HepG2 (cell line): ENCODE data around the gene KDM8. TPM values are rescaled to one million over a fixed set of nuclear protein-coding genes. Genes with fewer than 3 reads are reported as not detected.

ENCODE experiments used
- ATAC-seq: fragments of 200-7000 bp; cut with Tn5 transposase; 3 replicates; pipeline ENCODE4 v1.9.1; 2020; ENCODE audit warnings: mild to moderate bottlenecking, moderate library complexity
- BruUV-seq: library from RNA; stranded (reverse); fragments of 400-500 nt; replicated peaks from 2 replicates; lab custom pipeline; 2021; lab: Mats Ljungman, UMichigan
- CTCF ChIA-PET: fragments of 300-600 bp; formaldehyde crosslinking; extraction: SDS; loops from one replicate; lab custom pipeline; 2021; ENCODE audit warnings: low total read pairs, inconsistent platforms, low intra/inter-chr PET ratio; lab: Yijun Ruan, JAX
- POLR2A ChIA-PET: fragments of 350-600 bp; sonication (Branson Sonifier 250); formaldehyde crosslinking; loops from one replicate; lab custom pipeline; 2020; ENCODE audit warnings: antibody characterized with exemption, inconsistent platforms; lab: Yijun Ruan, JAX
- DNase-seq: peaks from one replicate; pipeline ENCODE4 v3.0.0-alpha.2; 2015; ENCODE audit warnings: low spot score
- FAIRE-seq: peaks from 3 replicates; lab custom pipeline; 2011; peaks lifted over from hg19 to GRCh38; lab: Jason Lieb, UNC
- H2AFZ ChIP-seq: one replicate; pipeline ENCODE4 v1.6.1; 2011; ENCODE audit warnings: low read length, inconsistent platforms
- H3K27ac ChIP-seq: fragments of 300-600 bp; 3 replicates; pipeline ENCODE4 v1.8.0; 2011; ENCODE audit warnings: mixed run types, mild to moderate bottlenecking, mixed read lengths, low read length, inconsistent platforms; ENCODE audit not compliant: insufficient read depth; ENCODE audit errors: extremely low read length
- H3K27me3 ChIP-seq, 2 experiments: fragments of 200-600 bp in 1 of 2; 2 replicates in 1 of 2; 3 replicates in 1 of 2; pipeline versions ENCODE4 v1.6.0 to v1.8.0; 2011; ENCODE audit warnings: low read length in 2 of 2, mild to moderate bottlenecking in 2 of 2, moderate library complexity in 2 of 2, inconsistent platforms in 1 of 2; ENCODE audit not compliant: insufficient read depth in 2 of 2, control insufficient read depth in 1 of 2
- H3K36me3 ChIP-seq, 2 experiments: fragments of 200-600 bp in 1 of 2; replicated peaks in 1 of 2; 2 replicates in 1 of 2; 3 replicates in 1 of 2; pipeline versions ENCODE4 v1.5.1 to v1.8.0; 2011; ENCODE audit warnings: low read length in 2 of 2, inconsistent platforms in 1 of 2; ENCODE audit not compliant: insufficient read depth in 2 of 2, control insufficient read depth in 1 of 2
- H3K4me1 ChIP-seq: 2 replicates; pipeline ENCODE4 v1.5.1; 2012; ENCODE audit warnings: low read length, inconsistent platforms; ENCODE audit not compliant: insufficient read depth
- H3K4me2 ChIP-seq: 2 replicates; pipeline ENCODE4 v1.6.0; 2011; ENCODE audit warnings: low read depth, low read length, inconsistent platforms
- H3K4me3 ChIP-seq, 3 experiments: fragments of 200-600 bp in 1 of 3; sonication (generic), shearing (Covaris generic) in 1 of 3; replicated peaks in 1 of 3; 2 replicates each; pipeline ENCODE4 v1.5.1; 2011 to 2016; ENCODE audit warnings: low read length in 3 of 3, inconsistent platforms in 2 of 3, low read depth in 2 of 3, mild to moderate bottlenecking in 2 of 3, control low read depth in 1 of 3, mixed read lengths in 1 of 3; ENCODE audit not compliant: insufficient read depth in 1 of 3
- H3K79me2 ChIP-seq: one replicate; pipeline ENCODE4 v1.6.1; 2011; ENCODE audit warnings: low read length, inconsistent platforms; ENCODE audit not compliant: insufficient read depth
- H3K9ac ChIP-seq: 2 replicates; pipeline ENCODE4 v1.6.0; 2011; ENCODE audit warnings: mild to moderate bottlenecking, low read depth, low read length, inconsistent platforms; ENCODE audit not compliant: insufficient read depth
- H3K9me3 ChIP-seq: 2 replicates; pipeline ENCODE4 v1.5.1; 2012; ENCODE audit warnings: mild to moderate bottlenecking, low read length
- H4K20me1 ChIP-seq: 2 replicates; pipeline ENCODE4 v1.6.0; 2011; ENCODE audit warnings: inconsistent platforms, mild to moderate bottlenecking, low read length, moderate library complexity; ENCODE audit not compliant: insufficient read depth
- JUND ChIP-seq: sonication (generic); formaldehyde crosslinking; IDR thresholded peaks from 2 replicates; pipeline ENCODE4 v1.8.0; 2022; ENCODE audit warnings: mild to moderate bottlenecking, missing genetic modification reagents
- MYC ChIP-seq: sonication (generic); formaldehyde crosslinking; IDR thresholded peaks from 2 replicates; pipeline ENCODE4 v1.9.0; 2021; ENCODE audit warnings: missing genetic modification reagents, borderline replicate concordance
- REST ChIP-seq, 2 experiments: IDR thresholded peaks; 2 replicates each; pipeline ENCODE4 v1.6.1; 2011 to 2012; ENCODE audit warnings: low read length in 2 of 2, borderline replicate concordance in 1 of 2, low read depth in 1 of 2, mild to moderate bottlenecking in 1 of 2, moderate library complexity in 1 of 2
- SIN3B ChIP-seq: fragments of 150-350 bp; IDR thresholded peaks from 2 replicates; pipeline ENCODE4 v1.6.1; 2014; ENCODE audit warnings: low read length
- SKIL ChIP-seq: sonication (generic); formaldehyde crosslinking; IDR thresholded peaks from 2 replicates; pipeline ENCODE4 v1.8.0; 2022; ENCODE audit warnings: missing genetic modification reagents, mild to moderate bottlenecking, moderate library complexity, borderline replicate concordance
- SNRNP70 ChIP-seq: fragments of 200-400 bp; formaldehyde crosslinking; IDR thresholded peaks from 2 replicates; pipeline ENCODE4 v1.6.1; 2017; ENCODE audit warnings: mild to moderate bottlenecking, low read depth, low read length, moderate library complexity
- ZFP36L1 ChIP-seq: sonication (generic); formaldehyde crosslinking; IDR thresholded peaks from 2 replicates; pipeline ENCODE4 v1.8.0; 2022; ENCODE audit warnings: mild to moderate bottlenecking, missing genetic modification reagents, moderate library complexity
- ZNF317 ChIP-seq: sonication (generic); formaldehyde crosslinking; IDR thresholded peaks from 2 replicates; pipeline ENCODE4 v1.5.0; 2020; ENCODE audit warnings: mild to moderate bottlenecking, missing genetic modification reagents
- ZSCAN9 ChIP-seq: IDR thresholded peaks from 2 replicates; pipeline ENCODE4 v1.6.1; 2016; ENCODE audit warnings: borderline replicate concordance
- WGBS: methylation state at CpG from one replicate; pipeline ENCODE4 v1.1.6; 2017; ENCODE audit warnings: low lambda C conversion rate; 5-methylcytosine and 5-hydroxymethylcytosine counted together
- in situ Hi-C: cut with HindIII; loops from 2 replicates; pipeline ENCODE4 v1.10.0; 2017; ENCODE audit warnings: low pct_unique_long_range_greater_than_20kb; ENCODE audit not compliant: extremely low pct_ligation_motif_present
- intact Hi-C: fragments of 100-400 bp; cut with micrococcal nuclease; formaldehyde crosslinking; loops from one replicate; pipeline ENCODE4 v1.10.0; 2022; ENCODE audit not compliant: unreplicated experiment
- polyA plus RNA-seq, 8 experiments: library from polyadenylated mRNA; depleted of rRNA in 3 of 8; stranded (reverse) in 7 of 8; unstranded in 1 of 8; fragments of >200 nt; fragmentation: Illumina TruSeq in 4 of 8; extraction: Trizol in 4 of 8; gene quantifications; 2 replicates each; pipeline versions ENCODE4 v1.2.1 to v1.2.3, GENCODE V29; 2011 to 2016; ENCODE audit warnings: low read depth in 4 of 8, missing spikeins in 1 of 8, mixed read lengths in 1 of 8; ENCODE audit not compliant: insufficient read depth in 1 of 8
- total RNA-seq, 5 experiments: library from RNA; depleted of rRNA; stranded (reverse); fragments of >200 nt; fragmentation: Illumina TruSeq; extraction: Trizol; gene quantifications; 2 replicates each; pipeline ENCODE4 v1.2.3, GENCODE V29; 2016; ENCODE audit warnings: low read depth in 1 of 5
- TF ChIP-seq, protein P1 (sequence below): sonication (generic); formaldehyde crosslinking; IDR thresholded peaks from 2 replicates; pipeline ENCODE4 v1.9.0; 2021; ENCODE audit warnings: missing genetic modification reagents, borderline replicate concordance

Gene KDM8
- total and polyA plus RNA-seq, 2 of the 13 experiments (the other 11 are each of a cell fraction or from before 2014, with no cell fraction given) = 3.3 to 8.6 TPM

- TF ChIP-seq SKIL (CRISPR knock-in tag) = no peak
- TF ChIP-seq, all 625 proteins: peak for 0
These were observed 7.7 kb downstream of the KDM8 start (continued) for GRCh38 chr16:27211026-27211425.

- H2AFZ ChIP-seq = no peak overlapping the region
- peak; percentile 92 for ATAC-seq
- ChIA-PET POLR2A (interaction anchor here (0.8 to 1.7 kb wide), 3 partner anchors 10 to 55 kb away, joined by 3 to 24 read pairs (median 7); partner anchors contain the start of genes KDM8 and NSMCE1), CTCF (no interaction called here)
- intact Hi-C loops = no loop called here
- DNase-seq = peak; percentile 70
- H3K9me3 ChIP-seq = no peaks in the 10 kb centered on the region
- BruUV-seq = TSS peak; percentile 54
- peak overlapping the region; percentile 57 for H3K4me2 ChIP-seq
- peak overlapping the region in 1 of 3 experiments; percentile 19; a peak in 1 of 6 replicates for H3K4me3 ChIP-seq
- H3K27me3 ChIP-seq = no peaks in the 10 kb centered on the region
- WGBS = 52% methylated on average over 19 of the region's 19 CpGs
- no peaks in the 10 kb centered on the region for H4K20me1 ChIP-seq
- FAIRE-seq = peak; percentile 95
- peak overlapping the region; percentile 56 for H3K27ac ChIP-seq
- H3K79me2 ChIP-seq = no peaks in the 10 kb centered on the region
- in situ Hi-C loops = no loop called here
- peaks cover 19% of the 10 kb centered on the region for H3K4me1 ChIP-seq
- H3K36me3 ChIP-seq = peaks cover 5 to 8% of the 10 kb centered on the region in 2 experiments; a peak in 4 of 5 replicates
- peak overlapping the region; percentile 12 for H3K9ac ChIP-seq
- TF ChIP-seq ZSCAN9 (CRISPR knock-in tag) (peak; percentile 96), SNRNP70 (no peak), REST (IDR thresholded peaks at IDR 0.05; ENCODE audit: borderline replicate concordance in 1 of 2, low read depth in 1 of 2, low read length in 2 of 2) (no peak), ZNF317 (CRISPR knock-in tag) (no peak), SIN3B (no peak), JUND (CRISPR knock-in tag) (peak; percentile 15; the same call in 1 of the 2 replicates), MYC (CRISPR knock-in tag) (peak; percentile 66), ZFP36L1 (CRISPR knock-in tag) (no peak)
- TF ChIP-seq, protein P1, sequence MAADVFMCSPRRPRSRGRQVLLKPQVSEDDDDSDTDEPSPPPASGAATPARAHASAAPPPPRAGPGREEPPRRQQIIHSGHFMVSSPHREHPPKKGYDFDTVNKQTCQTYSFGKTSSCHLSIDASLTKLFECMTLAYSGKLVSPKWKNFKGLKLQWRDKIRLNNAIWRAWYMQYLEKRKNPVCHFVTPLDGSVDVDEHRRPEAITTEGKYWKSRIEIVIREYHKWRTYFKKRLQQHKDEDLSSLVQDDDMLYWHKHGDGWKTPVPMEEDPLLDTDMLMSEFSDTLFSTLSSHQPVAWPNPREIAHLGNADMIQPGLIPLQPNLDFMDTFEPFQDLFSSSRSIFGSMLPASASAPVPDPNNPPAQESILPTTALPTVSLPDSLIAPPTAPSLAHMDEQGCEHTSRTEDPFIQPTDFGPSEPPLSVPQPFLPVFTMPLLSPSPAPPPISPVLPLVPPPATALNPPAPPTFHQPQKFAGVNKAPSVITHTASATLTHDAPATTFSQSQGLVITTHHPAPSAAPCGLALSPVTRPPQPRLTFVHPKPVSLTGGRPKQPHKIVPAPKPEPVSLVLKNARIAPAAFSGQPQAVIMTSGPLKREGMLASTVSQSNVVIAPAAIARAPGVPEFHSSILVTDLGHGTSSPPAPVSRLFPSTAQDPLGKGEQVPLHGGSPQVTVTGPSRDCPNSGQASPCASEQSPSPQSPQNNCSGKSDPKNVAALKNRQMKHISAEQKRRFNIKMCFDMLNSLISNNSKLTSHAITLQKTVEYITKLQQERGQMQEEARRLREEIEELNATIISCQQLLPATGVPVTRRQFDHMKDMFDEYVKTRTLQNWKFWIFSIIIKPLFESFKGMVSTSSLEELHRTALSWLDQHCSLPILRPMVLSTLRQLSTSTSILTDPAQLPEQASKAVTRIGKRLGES (CRISPR knock-in tag) = no peak
These were observed 11.0 kb downstream of the KDM8 start for GRCh38 chr16:27214084-27214961.
